Astrocyte (in vitro differentiated cells and primary cell): ENCODE results near the gene ZFR2.

Experiments
- EZH2 ChIP-seq: IDR thresholded peaks from 2 replicates; pipeline ENCODE4 v1.6.1; 2012; ENCODE audit warnings: mild to moderate bottlenecking, low read length, inconsistent platforms; ENCODE audit not compliant: insufficient read depth
- TF ChIP-seq, protein P1 (sequence below): IDR thresholded peaks from 2 replicates; pipeline ENCODE4 v1.5.1; 2011; ENCODE audit warnings: low read depth, mild to moderate bottlenecking, inconsistent platforms, low read length, moderate library complexity; ENCODE audit not compliant: insufficient read depth

DNA sequence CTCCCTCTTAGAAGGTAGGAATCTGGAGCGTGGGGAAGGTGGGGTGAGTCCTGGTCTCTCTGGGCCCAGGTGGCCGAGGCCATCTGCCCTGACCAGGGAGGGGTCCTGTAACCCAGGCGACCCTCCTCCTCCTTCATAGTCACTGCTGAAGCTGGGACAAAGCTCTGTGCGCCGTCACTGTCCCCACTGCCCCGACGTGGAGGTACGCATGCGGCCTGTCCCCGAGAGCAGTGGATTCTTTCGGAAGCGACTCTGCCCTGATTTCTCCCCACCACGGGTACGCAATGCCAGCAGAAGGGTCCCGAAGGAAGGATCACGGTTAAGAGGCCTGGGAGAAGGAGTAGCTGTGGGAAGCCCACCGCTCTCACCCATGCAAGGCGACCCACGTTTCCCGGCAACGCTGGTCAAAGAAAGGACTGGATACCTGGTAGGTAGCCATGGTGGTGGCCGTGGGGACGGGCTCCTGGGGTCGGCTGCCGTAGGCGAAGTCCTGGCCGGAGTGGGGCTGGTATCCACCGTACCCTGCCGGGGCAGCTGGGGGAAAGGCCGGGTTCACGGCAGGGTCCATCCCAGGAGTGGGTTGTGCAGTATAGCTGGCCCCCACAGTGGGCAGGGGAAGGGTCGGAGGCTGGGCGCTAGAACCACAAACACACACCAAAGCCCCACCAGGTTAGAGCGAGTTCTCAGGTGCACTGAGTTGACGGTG, 34.3 kb downstream of the ZFR2 start:
- TF ChIP-seq, protein P1, sequence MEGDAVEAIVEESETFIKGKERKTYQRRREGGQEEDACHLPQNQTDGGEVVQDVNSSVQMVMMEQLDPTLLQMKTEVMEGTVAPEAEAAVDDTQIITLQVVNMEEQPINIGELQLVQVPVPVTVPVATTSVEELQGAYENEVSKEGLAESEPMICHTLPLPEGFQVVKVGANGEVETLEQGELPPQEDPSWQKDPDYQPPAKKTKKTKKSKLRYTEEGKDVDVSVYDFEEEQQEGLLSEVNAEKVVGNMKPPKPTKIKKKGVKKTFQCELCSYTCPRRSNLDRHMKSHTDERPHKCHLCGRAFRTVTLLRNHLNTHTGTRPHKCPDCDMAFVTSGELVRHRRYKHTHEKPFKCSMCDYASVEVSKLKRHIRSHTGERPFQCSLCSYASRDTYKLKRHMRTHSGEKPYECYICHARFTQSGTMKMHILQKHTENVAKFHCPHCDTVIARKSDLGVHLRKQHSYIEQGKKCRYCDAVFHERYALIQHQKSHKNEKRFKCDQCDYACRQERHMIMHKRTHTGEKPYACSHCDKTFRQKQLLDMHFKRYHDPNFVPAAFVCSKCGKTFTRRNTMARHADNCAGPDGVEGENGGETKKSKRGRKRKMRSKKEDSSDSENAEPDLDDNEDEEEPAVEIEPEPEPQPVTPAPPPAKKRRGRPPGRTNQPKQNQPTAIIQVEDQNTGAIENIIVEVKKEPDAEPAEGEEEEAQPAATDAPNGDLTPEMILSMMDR = no peak
- TF ChIP-seq EZH2 = no peak
